Chondrocyte (in vitro differentiated cells): Measurements from ENCODE around the gene CDV3. TPM values are rescaled to one million over a fixed set of nuclear protein-coding genes. Genes with fewer than 3 reads are reported as not detected.

Source experiments
- DNase-seq: peaks from one replicate; pipeline ENCODE4 v3.0.0; 2021; ENCODE audit warnings: mixed read lengths, low spot score
- H3K27ac Mint-ChIP-seq: one replicate; pipeline ENCODE4 v1.8.0; 2021; ENCODE audit warnings: mild to moderate bottlenecking, moderate library complexity, mixed read lengths; ENCODE audit not compliant: unreplicated experiment
- H3K27me3 Mint-ChIP-seq: 2 replicates; pipeline ENCODE4 v1.8.0; 2021; ENCODE audit warnings: low read depth, mixed read lengths
- H3K36me3 Mint-ChIP-seq: 2 replicates; pipeline ENCODE4 v1.8.0; 2021; ENCODE audit warnings: low read depth, mixed read lengths
- H3K4me1 Mint-ChIP-seq: 2 replicates; pipeline ENCODE4 v1.8.0; 2021; ENCODE audit warnings: low read depth, mild to moderate bottlenecking, mixed read lengths
- H3K4me3 Mint-ChIP-seq: one replicate; pipeline ENCODE4 v1.8.0; 2021; ENCODE audit warnings: mild to moderate bottlenecking, moderate library complexity, mixed read lengths; ENCODE audit not compliant: unreplicated experiment
- H3K9me3 Mint-ChIP-seq: 2 replicates; pipeline ENCODE4 v1.8.0; 2021; ENCODE audit warnings: low read depth, mixed read lengths
- CTCF ChIP-seq: fragments of 200-600 bp; sonication (generic); IDR thresholded peaks from 2 replicates; pipeline ENCODE4 v1.5.0; 2021; ENCODE audit warnings: antibody characterized with exemption, mild to moderate bottlenecking, moderate library complexity
- total RNA-seq: library from RNA; stranded (reverse); gene quantifications from 3 replicates; pipeline ENCODE4 v1.2.1, GENCODE V29; 2021

CDV3 gene
- total RNA-seq, 1 donor from 2014 or later = 184 TPM

GRCh38 chr3:133592843-133593242, 19.4 kb downstream of the CDV3 start:
- no peak for TF ChIP-seq CTCF
- H3K27me3 Mint-ChIP-seq = no peaks in the 10 kb centered on the region
- H3K4me3 Mint-ChIP-seq = no peak overlapping the region
- no peak for DNase-seq
- H3K4me1 Mint-ChIP-seq = peaks cover 49% of the 10 kb centered on the region
- H3K36me3 Mint-ChIP-seq = peaks cover 19% of the 10 kb centered on the region
- no peaks in the 10 kb centered on the region for H3K9me3 Mint-ChIP-seq
- no peak overlapping the region for H3K27ac Mint-ChIP-seq

- H3K27ac Mint-ChIP-seq = no peak overlapping the region
- H3K4me3 Mint-ChIP-seq = no peak overlapping the region
- no peaks in the 10 kb centered on the region for H3K9me3 Mint-ChIP-seq
- no peak for DNase-seq
- no peak for TF ChIP-seq CTCF
- peaks cover 49% of the 10 kb centered on the region for H3K4me1 Mint-ChIP-seq
- no peaks in the 10 kb centered on the region for H3K27me3 Mint-ChIP-seq
- H3K36me3 Mint-ChIP-seq = peaks cover 15% of the 10 kb centered on the region
These were observed 19.8 kb downstream of the CDV3 start for GRCh38 chr3:133593243-133593642.

- Mint-ChIP-seq H3K9me3 (no peaks in the 10 kb centered on the region), H3K27me3 (no peaks in the 10 kb centered on the region), H3K27ac (peak overlapping the region; percentile 52), H3K4me1 (peaks cover 36% of the 10 kb centered on the region), H3K36me3 (no peaks in the 10 kb centered on the region), H3K4me3 (no peak overlapping the region)
- TF ChIP-seq CTCF = no peak
- no peak for DNase-seq
These were observed 21.9 kb downstream of the CDV3 start for GRCh38 chr3:133595341-133595740.

- H3K4me1 Mint-ChIP-seq = peaks cover 15% of the 10 kb centered on the region
- H3K36me3 Mint-ChIP-seq = no peaks in the 10 kb centered on the region
- no peaks in the 10 kb centered on the region for H3K9me3 Mint-ChIP-seq
- TF ChIP-seq CTCF = no peak
- H3K27me3 Mint-ChIP-seq = no peaks in the 10 kb centered on the region
- H3K4me3 Mint-ChIP-seq = no peak overlapping the region
- no peak for DNase-seq
- H3K27ac Mint-ChIP-seq = no peak overlapping the region
These were observed 24.9 kb downstream of the CDV3 start for GRCh38 chr3:133598405-133598804.

- Mint-ChIP-seq H3K36me3 (no peaks in the 10 kb centered on the region), H3K27me3 (no peaks in the 10 kb centered on the region), H3K9me3 (no peaks in the 10 kb centered on the region), H3K4me1 (peaks cover 15% of the 10 kb centered on the region), H3K27ac (no peak overlapping the region), H3K4me3 (no peak overlapping the region)
- DNase-seq = no peak
- no peak for TF ChIP-seq CTCF
These were observed 25.8 kb downstream of the CDV3 start for GRCh38 chr3:133599280-133599679.
